ENCODE results near the gene GRIN2C.
A peak's percentile ranks its signal among the peaks of the same experiment; 100 is the strongest.

The GRIN2C gene

DNA sequence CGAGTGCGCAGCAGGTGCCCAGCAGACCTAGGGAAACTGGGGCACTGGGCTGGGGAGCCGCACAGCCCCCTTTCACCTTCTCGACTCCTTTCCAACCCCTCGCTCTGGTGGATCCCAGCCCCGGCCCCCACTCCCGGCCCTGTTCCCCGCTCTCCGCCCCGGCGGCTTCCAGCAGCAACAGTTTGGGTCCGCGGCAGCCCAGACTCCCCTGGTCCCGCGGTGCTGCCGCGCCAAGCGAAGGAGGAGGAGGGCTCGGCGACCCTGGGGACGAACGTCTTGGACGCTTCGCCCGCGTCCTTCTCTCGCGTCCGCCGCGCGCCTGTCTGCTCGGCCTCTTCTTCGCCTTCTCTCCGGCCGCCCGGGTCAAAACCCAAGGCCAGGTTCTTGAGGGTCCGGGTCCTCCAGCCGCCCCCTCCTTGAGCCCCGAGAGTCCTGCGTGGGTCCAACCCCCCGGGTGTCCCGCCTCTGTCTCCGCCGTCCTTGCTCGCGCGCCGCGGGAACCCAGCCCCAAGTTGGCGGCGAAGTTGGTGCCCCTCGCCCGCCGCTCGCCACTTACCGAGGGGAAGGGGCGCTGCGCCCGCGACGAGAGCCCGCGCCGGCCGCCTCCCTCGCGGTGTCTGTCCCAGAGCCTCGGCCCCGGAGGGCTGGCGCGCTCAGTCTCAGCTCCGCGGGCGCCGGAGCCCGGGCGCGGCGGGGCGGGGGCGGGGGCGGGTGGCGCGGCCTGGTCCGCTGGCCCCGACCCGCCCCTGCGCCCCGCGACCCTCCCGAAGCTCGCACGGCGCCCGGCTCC lies 1.4 kb upstream of the GRIN2C start:
- H3K4me2 ChIP-seq (ENCODE audit: low read length), result no peak overlapping the region
- H3K4me1 ChIP-seq (ENCODE audit: insufficient read depth, low read length, severe bottlenecking), result peaks cover 7% of the 10 kb centered on the region
- no peak overlapping the region for H2AFZ ChIP-seq (ENCODE audit: low read length)
- H3F3A ChIP-seq (ENCODE audit: insufficient read depth, low read length), result no peaks in the 10 kb centered on the region
- no peak overlapping the region for H3K4me3 ChIP-seq (ENCODE audit: low read depth, low read length, poor library complexity, severe bottlenecking)
- no peaks in the 10 kb centered on the region for H3K36me3 ChIP-seq (ENCODE audit: insufficient read depth, low read length)
- no peak overlapping the region for H3K9ac ChIP-seq (ENCODE audit: low read length)
- H3K9me2 ChIP-seq (ENCODE audit: low read depth, low read length), result no peaks in the 10 kb centered on the region
- TF ChIP-seq, protein P1, sequence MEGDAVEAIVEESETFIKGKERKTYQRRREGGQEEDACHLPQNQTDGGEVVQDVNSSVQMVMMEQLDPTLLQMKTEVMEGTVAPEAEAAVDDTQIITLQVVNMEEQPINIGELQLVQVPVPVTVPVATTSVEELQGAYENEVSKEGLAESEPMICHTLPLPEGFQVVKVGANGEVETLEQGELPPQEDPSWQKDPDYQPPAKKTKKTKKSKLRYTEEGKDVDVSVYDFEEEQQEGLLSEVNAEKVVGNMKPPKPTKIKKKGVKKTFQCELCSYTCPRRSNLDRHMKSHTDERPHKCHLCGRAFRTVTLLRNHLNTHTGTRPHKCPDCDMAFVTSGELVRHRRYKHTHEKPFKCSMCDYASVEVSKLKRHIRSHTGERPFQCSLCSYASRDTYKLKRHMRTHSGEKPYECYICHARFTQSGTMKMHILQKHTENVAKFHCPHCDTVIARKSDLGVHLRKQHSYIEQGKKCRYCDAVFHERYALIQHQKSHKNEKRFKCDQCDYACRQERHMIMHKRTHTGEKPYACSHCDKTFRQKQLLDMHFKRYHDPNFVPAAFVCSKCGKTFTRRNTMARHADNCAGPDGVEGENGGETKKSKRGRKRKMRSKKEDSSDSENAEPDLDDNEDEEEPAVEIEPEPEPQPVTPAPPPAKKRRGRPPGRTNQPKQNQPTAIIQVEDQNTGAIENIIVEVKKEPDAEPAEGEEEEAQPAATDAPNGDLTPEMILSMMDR (IDR thresholded peaks at IDR 0.05; ENCODE audit: low read length), result no peak
- no peak for TF ChIP-seq EZH2 (IDR thresholded peaks at IDR 0.05; ENCODE audit: borderline replicate concordance, low read length)
- H3K27ac ChIP-seq (ENCODE audit: low read depth, low read length, poor library complexity, severe bottlenecking), result no peak overlapping the region
- H3K9me3 ChIP-seq (ENCODE audit: low read length), result no peaks in the 10 kb centered on the region
- H3K27me3 ChIP-seq (ENCODE audit: insufficient read depth, low read length), result peaks cover 4% of the 10 kb centered on the region; the same call in 1 of the 2 replicates
- no peaks in the 10 kb centered on the region for H4K20me1 ChIP-seq (ENCODE audit: insufficient read depth, low read length)
- H3K79me2 ChIP-seq (ENCODE audit: insufficient read depth, low read length), result no peaks in the 10 kb centered on the region

- no peaks in the 10 kb centered on the region for H3K9me2 ChIP-seq (ENCODE audit: low read depth, low read length)
- no peaks in the 10 kb centered on the region for H3K36me3 ChIP-seq (ENCODE audit: insufficient read depth, low read length)
- no peak overlapping the region for H2AFZ ChIP-seq (ENCODE audit: low read length)
- H3K4me1 ChIP-seq (ENCODE audit: insufficient read depth, low read length, severe bottlenecking), result peaks cover 7% of the 10 kb centered on the region
- peaks cover 4% of the 10 kb centered on the region; the same call in 1 of the 2 replicates for H3K27me3 ChIP-seq (ENCODE audit: insufficient read depth, low read length)
- peak overlapping the region; percentile 47; the same call in 1 of the 2 replicates for H3K4me2 ChIP-seq (ENCODE audit: low read length)
- H3F3A ChIP-seq (ENCODE audit: insufficient read depth, low read length), result no peaks in the 10 kb centered on the region
- H3K9ac ChIP-seq (ENCODE audit: low read length), result no peak overlapping the region
- no peak for TF ChIP-seq EZH2 (IDR thresholded peaks at IDR 0.05; ENCODE audit: borderline replicate concordance, low read length)
- TF ChIP-seq, protein P1 (IDR thresholded peaks at IDR 0.05; ENCODE audit: low read length), result no peak
- H3K4me3 ChIP-seq (ENCODE audit: low read depth, low read length, poor library complexity, severe bottlenecking), result peak overlapping the region; percentile 45
- H3K79me2 ChIP-seq (ENCODE audit: insufficient read depth, low read length), result no peaks in the 10 kb centered on the region
- H3K9me3 ChIP-seq (ENCODE audit: low read length), result no peaks in the 10 kb centered on the region
- H4K20me1 ChIP-seq (ENCODE audit: insufficient read depth, low read length), result no peaks in the 10 kb centered on the region
- no peak overlapping the region for H3K27ac ChIP-seq (ENCODE audit: low read depth, low read length, poor library complexity, severe bottlenecking)
These were observed 665 bp upstream of the GRIN2C start for GRCh38 chr17:74860229-74860871.

GRCh38 chr17:74858672-74859458 lies 820 bp downstream of the GRIN2C start:
- Histone ChIP-seq H4K20me1 (ENCODE audit: insufficient read depth, low read length) (no peaks in the 10 kb centered on the region), H3K27me3 (ENCODE audit: insufficient read depth, low read length) (peaks cover 8% of the 10 kb centered on the region; the same call in 1 of the 2 replicates), H3F3A (ENCODE audit: insufficient read depth, low read length) (no peaks in the 10 kb centered on the region), H3K4me3 (ENCODE audit: low read depth, low read length, poor library complexity, severe bottlenecking) (no peak overlapping the region), H3K9me2 (ENCODE audit: low read depth, low read length) (no peaks in the 10 kb centered on the region), H3K9me3 (ENCODE audit: low read length) (no peaks in the 10 kb centered on the region), H3K79me2 (ENCODE audit: insufficient read depth, low read length) (no peaks in the 10 kb centered on the region), H3K4me2 (ENCODE audit: low read length) (no peak overlapping the region), H3K27ac (ENCODE audit: low read depth, low read length, poor library complexity, severe bottlenecking) (no peak overlapping the region), H2AFZ (ENCODE audit: low read length) (no peak overlapping the region), H3K36me3 (ENCODE audit: insufficient read depth, low read length) (no peaks in the 10 kb centered on the region), H3K9ac (ENCODE audit: low read length) (no peak overlapping the region), H3K4me1 (ENCODE audit: insufficient read depth, low read length, severe bottlenecking) (peaks cover 7% of the 10 kb centered on the region)
- TF ChIP-seq, protein P1 (IDR thresholded peaks at IDR 0.05; ENCODE audit: low read length), result no peak
- TF ChIP-seq EZH2 (IDR thresholded peaks at IDR 0.05; ENCODE audit: borderline replicate concordance, low read length), result no peak

Data from OCI-LY1 (cell line).